Measurements from ENCODE around the gene CTRB2. TPM values are rescaled to one million over a fixed set of nuclear protein-coding genes. Genes with fewer than 3 reads are reported as not detected.

Gene CTRB2
- total and polyA plus RNA-seq, 2 of the 8 experiments (the other 6 are each of a cell fraction or from before 2014, with no cell fraction given): not detected

DNA sequence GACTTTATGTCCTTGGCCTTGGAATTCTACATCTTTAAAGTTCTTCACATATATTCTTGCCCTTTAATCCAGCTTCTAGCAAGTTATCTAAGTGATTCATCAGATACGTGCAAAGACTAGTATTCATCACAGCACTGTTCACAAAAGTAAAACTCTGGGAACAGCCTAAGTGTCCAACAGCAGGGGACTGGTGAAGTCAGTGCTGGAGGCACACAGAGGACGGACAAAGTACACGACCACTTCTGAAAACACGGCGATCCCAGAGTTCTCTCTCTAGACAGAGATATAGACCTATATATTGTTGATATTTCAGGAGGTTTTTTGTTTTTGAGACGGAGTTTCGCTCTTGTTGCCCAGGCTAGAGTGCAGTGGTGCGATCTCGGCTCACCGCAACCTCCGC is 24.6 kb upstream of the CTRB2 start:
- no peak overlapping the region for H2BK120ac ChIP-seq (replicated peaks; ENCODE audit: low read depth, low read length)
- H2AFZ ChIP-seq (ENCODE audit: low read length): no peak overlapping the region
- H2BK20ac ChIP-seq (ENCODE audit: low read length): no peak overlapping the region
- H3K4me1 ChIP-seq (replicated peaks in 1 of 4; ENCODE audit: control insufficient read depth in 3 of 4, insufficient read depth in 4 of 4, low read length in 3 of 4): peaks cover 0 to 4% (median 0%) of the 10 kb centered on the region in 4 experiments; a peak in 1 of 7 replicates
- POLR2A ChIA-PET (ENCODE audit: partially characterized antibody): interaction anchor here (1.0 to 22.7 kb wide), 2 partner anchors 18 to 23 kb away, joined by 3 to 375 read pairs; partner anchors contain the start of gene BCAR1
- H3K18ac ChIP-seq (ENCODE audit: extremely low read depth, low read length): no peak overlapping the region
- FAIRE-seq (no peak), DNase-seq (ENCODE audit: low read depth in 1 of 2, low spot score in 2 of 2) (no peak)
- CTCF ChIA-PET (ENCODE audit: partially characterized antibody): interaction anchor here (5.3 to 10.8 kb wide), 2 partner anchors 18 to 31 kb away, joined by 57 to 236 read pairs; partner anchors contain the start of gene BCAR1
- H2AK5ac ChIP-seq (ENCODE audit: low read depth, low read length): no peak overlapping the region
- H4K20me1 ChIP-seq (replicated peaks in 1 of 2; ENCODE audit: control insufficient read depth in 1 of 2, insufficient read depth in 2 of 2, low read length in 2 of 2): peaks cover 5 to 20% of the 10 kb centered on the region in 2 experiments
- H3K23ac ChIP-seq (ENCODE audit: insufficient read length): no peak overlapping the region
- H2BK12ac ChIP-seq (ENCODE audit: low read depth, low read length): no peak overlapping the region
- WGBS, 2 experiments (ENCODE audit: extremely low coverage in 1 of 2, insufficient coverage in 1 of 2, insufficient read length in 1 of 2, insufficient replicate concordance in 2 of 2, low coverage in 1 of 2, low lambda C conversion rate in 2 of 2, missing lambda C conversion rate in 1 of 2): 93% methylated on average over 10 of the region's 11 CpGs; no CpG with 5 or more reads in 1 of the 2 experiments
- no peaks in the 10 kb centered on the region for H3K79me2 ChIP-seq (ENCODE audit: control insufficient read depth in 1 of 2, insufficient read depth in 2 of 2, low read length in 2 of 2)
- H3K4ac ChIP-seq (replicated peaks; ENCODE audit: insufficient read length, low read depth, low read length): no peak overlapping the region
- H4K91ac ChIP-seq (replicated peaks; ENCODE audit: insufficient read length, low read length): no peak overlapping the region
- H3K36me3 ChIP-seq (ENCODE audit: control insufficient read depth in 2 of 4, insufficient read depth in 4 of 4, low read length in 3 of 4): peaks cover 10 to 39% (median 27%) of the 10 kb centered on the region in 4 experiments
- H3K4me2 ChIP-seq (ENCODE audit: insufficient read depth in 1 of 2, low read depth in 2 of 2, low read length in 2 of 2): no peak overlapping the region
- peaks cover 4% of the 10 kb centered on the region; the same call in 1 of the 2 replicates for H3K79me1 ChIP-seq (ENCODE audit: low read depth, low read length)
- no peak overlapping the region for H3K27ac ChIP-seq (ENCODE audit: low read depth, low read length)
- no peaks in the 10 kb centered on the region for H3K27me3 ChIP-seq (replicated peaks in 1 of 4; ENCODE audit: control insufficient read depth in 3 of 4, extremely low read depth in 1 of 4, insufficient read depth in 3 of 4, low read length in 3 of 4)
- no peaks in the 10 kb centered on the region for H3K23me2 ChIP-seq (ENCODE audit: low read depth, low read length)
- H3K14ac ChIP-seq (ENCODE audit: insufficient read length): no peak overlapping the region
- H3K56ac ChIP-seq (replicated peaks; ENCODE audit: insufficient read length, low read depth, low read length): no peak overlapping the region
- H3K4me3 ChIP-seq (ENCODE audit: extremely low read depth in 1 of 4, insufficient read depth in 2 of 4, low read depth in 3 of 4, low read length in 4 of 4): no peak overlapping the region
- H2BK5ac ChIP-seq (ENCODE audit: low read depth, low read length): no peak overlapping the region
- H2BK15ac ChIP-seq (ENCODE audit: low read length): no peak overlapping the region
- H3K9me3 ChIP-seq (ENCODE audit: insufficient read depth in 2 of 2, low read depth in 1 of 2, low read length in 1 of 2): no peaks in the 10 kb centered on the region
- no peak overlapping the region for H4K5ac ChIP-seq (ENCODE audit: insufficient read length, low read depth, low read length)
- no peak overlapping the region for H3K9ac ChIP-seq (replicated peaks in 1 of 4; ENCODE audit: extremely low read depth in 1 of 4, low read depth in 3 of 4, low read length in 3 of 4)
- H4K8ac ChIP-seq (ENCODE audit: extremely low read depth, insufficient read depth, low read length): no peak overlapping the region
- TF ChIP-seq RXRA (IDR thresholded peaks at IDR 0.05; ENCODE audit: insufficient read depth, low read depth, low read length) (no peak), HDAC6 (IDR thresholded peaks at IDR 0.05; ENCODE audit: low read depth, low read length) (no peak), CEBPB (IDR thresholded peaks at IDR 0.05; ENCODE audit: low read depth, low read length) (no peak)
